Measurements from ENCODE around the gene CDH4.

Gene CDH4

DNA sequence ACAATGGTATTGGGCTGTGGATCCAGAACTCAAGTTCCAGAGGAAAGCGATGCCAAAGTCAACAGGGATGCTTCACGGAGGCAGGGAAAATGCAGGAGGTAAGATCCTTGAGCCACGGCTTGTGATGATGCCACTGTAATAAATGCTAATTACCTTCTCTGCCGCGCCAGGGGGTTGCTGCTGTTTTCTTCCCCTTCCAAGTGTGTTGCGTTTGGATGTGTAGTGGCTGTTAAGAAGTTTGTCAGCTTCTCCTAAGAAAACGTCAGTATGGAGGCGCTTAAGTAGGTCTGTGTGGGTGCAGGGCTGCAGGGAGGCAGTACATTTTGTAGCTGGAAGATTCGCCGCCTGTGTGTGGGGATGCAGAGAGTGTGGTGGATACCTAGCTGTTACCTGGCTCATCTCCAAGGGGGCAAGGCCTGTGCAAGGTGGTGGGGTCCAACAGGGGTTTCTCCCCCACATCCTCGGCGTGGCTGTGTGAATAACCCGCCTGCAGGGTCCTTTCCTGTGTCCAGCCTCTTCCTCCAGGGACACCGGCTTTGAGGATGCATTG is 318.7 kb downstream of the CDH4 start:
- no peak for DNase-seq

- no peak for DNase-seq
Observed at GRCh38 chr20:61571221-61571620, 319.2 kb downstream of the CDH4 start.

DNA sequence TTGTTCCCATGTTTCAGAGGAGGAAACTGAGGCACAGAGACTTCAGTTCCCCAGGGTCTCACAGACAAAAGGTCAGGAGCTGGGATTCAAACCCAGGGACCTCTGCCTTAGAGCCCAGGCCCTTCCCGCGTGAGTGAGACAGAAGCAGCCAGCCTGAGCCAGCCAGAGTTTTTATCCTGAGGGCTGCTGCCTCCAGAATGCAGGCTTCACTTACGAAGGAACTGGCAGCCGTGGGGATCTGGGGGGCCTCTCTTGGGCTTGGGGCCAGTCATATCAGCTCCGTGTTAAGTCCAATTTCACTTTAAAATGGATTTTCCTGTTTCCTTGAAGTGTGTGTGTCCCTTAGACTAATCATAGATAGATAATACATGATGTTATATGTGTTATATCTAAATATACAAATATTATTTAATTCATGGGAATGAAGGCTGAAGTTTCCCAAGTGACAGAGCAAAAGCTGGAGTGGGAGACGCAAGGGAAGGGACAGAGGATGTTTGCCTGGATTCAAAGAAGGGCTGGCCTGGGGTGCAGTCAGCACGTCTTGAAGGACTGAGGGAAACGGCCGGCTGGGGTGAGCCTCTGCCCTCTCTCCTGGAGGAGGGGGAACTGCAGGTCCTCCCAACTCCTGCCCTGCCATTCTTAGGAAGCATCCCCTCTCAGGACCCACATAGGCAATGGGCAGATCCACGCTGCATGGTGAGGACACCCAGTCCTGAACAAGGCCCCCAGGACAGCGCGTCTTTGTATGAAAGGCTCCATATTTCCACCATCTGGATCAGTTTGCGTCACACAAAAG is 320.1 kb downstream of the CDH4 start:
- no peak for DNase-seq

- no peak for DNase-seq
Observed at GRCh38 chr20:61572789-61573188, 320.7 kb downstream of the CDH4 start.

- DNase-seq, result no peak
Observed at GRCh38 chr20:61573415-61574305, 321.6 kb downstream of the CDH4 start.

DNA sequence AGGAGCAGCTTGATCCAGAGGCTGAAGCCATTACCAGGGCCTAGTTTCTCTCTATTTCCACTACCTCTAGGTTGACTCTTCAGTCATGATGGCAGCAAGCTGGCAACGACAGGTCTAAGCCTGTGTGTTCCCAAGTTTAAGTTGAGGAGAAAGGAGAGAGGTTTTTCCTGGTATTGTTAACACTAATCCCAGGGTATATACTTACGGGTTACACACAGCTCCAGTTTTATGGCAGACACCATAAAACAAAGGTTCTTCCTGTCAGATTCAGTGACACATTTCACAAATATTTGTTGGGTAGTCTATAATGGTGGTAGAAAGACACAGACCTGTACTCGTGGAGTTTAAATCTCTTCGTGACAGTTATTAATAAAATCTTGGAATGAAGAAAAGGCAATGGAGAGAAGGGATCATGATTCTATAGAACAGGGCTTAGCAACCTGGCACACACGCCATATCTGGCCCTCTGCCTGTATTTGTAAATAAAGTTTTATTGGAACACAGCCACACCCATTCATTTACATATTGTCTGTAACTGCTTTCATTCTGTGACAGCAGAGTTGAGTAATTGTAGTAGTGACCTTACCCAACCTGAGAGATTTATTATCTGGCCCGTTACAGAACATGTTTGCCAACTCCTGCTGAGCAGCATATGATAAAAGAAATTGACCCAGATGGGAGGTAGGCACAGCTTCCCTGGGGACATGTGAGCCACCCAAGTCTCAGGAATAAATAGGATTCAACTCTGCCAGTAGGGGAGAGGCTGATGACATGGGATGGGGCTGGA is 323.3 kb downstream of the CDH4 start:
- DNase-seq, result no peak

DNA sequence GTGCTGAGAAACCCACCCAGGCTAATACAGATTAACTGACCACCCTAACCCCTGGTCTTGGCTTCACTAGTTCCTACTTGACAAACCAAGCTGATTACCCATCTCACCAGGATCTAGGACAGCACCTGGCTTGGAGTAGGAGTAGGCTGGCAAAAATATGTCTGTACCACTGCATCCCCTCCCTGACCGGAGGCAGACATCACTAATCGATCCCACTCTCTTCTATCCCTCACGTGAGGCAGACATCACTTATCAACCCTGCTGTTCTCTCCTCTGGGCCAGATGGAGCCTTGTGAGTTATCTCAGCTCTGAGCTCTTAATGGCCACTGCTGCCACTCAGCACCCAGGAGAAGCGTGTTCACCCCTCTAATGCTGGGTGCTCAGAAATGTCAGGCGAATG is 324.3 kb downstream of the CDH4 start:
- DNase-seq, result no peak

GRCh38 chr20:61577065-61577464 is 325.0 kb downstream of the CDH4 start:
- no peak for DNase-seq

DNA sequence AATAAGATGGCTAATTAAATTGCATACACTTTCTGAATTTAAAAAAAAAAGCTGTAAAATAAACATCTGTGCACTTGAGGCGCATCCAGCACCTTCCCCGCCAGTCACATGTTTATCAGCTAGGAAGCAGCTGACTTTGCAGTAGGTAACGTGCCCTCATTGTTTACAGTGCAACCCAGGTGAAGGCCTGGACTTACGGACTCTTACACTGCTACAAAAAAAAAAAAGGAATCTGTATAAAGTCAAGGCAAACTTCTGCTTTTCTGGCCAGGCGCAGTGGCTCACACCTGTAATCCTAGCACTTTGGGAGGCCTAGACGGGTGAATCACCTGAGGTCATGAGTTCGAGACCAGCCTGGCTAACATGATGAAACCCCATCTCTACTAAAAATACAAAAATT is 327.8 kb downstream of the CDH4 start:
- DNase-seq, result no peak

GRCh38 chr20:61580958-61581824 is 329.1 kb downstream of the CDH4 start:
- no peak for DNase-seq

- no peak for DNase-seq
Observed at GRCh38 chr20:61581825-61582188, 329.7 kb downstream of the CDH4 start.

GRCh38 chr20:61582196-61582923 is 330.3 kb downstream of the CDH4 start:
- no peak for DNase-seq

- DNase-seq, result no peak
Observed at GRCh38 chr20:61583356-61583755, 331.3 kb downstream of the CDH4 start.

- no peak for DNase-seq
Observed at GRCh38 chr20:61584851-61585250, 332.8 kb downstream of the CDH4 start.

DNA sequence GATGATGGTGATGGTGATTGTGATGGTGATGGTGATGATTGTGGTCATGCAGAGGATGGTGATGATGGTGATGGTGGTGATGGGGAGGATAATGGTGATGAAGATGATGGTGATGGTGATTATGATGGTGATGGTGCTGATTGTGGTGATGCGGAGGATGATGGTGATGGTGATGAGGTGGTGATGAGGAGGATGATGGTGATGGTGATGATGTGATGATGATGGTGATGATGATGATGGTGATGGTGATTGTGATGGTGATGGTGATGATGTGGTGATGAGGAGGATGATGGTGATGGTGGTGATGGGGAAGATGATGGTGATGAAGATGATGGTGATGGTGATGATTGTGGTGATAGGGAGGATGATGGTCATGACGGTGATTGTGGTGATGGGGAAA is 333.7 kb downstream of the CDH4 start:
- DNase-seq, result no peak

GRCh38 chr20:61587036-61587435 is 335.0 kb downstream of the CDH4 start:
- DNase-seq, result no peak

DNA sequence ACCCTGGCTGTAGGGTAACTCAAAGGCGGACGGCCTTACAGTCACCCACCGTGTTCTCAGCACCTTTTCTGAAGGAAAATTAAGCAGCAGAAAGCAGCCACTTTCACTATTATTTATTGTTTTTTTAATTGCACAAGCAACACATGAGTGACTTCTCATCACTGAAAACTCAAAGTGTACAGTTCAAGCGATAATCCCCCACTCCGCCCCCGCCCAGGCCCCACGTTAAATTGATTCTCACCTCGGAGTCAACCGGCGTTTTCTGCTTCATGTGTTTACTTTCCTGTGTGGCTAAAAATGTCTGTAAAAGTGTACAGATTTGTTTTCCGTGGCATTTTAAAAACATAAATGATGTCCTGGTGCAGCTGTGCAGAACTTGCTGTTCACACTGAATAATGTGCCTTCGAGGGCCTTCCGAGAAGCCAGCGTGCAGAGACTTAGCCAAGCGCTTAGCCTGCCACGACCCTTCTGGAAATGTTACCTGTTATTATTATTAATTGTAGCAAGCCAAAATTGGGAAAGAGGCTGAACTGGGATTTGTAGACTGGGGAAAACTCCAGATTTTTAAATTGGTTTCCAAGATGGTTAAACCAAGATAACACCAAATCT is 335.7 kb downstream of the CDH4 start:
- DNase-seq, result no peak

GRCh38 chr20:61588411-61589385 is 336.6 kb downstream of the CDH4 start:
- no peak for DNase-seq

DNA sequence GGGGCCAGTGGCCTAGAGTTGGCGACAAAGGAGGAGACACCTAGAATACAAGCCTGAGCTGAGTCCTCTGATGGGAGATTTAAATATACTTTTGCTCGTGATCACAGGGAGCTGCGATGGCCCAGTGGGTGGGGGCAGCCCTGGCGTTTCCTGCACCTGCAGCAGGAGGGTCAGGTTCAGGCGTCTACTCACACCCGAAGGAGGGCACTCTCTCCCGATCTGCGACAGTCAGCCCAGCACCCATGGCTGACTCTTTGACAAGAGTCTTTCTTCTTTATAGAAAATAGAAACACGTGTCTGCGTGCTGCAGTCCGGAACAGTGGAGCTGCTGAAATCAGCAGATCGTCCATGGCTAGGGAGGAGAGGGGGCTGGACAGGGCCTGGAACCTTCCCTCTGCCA is 338.2 kb downstream of the CDH4 start:
- no peak for DNase-seq

DNA sequence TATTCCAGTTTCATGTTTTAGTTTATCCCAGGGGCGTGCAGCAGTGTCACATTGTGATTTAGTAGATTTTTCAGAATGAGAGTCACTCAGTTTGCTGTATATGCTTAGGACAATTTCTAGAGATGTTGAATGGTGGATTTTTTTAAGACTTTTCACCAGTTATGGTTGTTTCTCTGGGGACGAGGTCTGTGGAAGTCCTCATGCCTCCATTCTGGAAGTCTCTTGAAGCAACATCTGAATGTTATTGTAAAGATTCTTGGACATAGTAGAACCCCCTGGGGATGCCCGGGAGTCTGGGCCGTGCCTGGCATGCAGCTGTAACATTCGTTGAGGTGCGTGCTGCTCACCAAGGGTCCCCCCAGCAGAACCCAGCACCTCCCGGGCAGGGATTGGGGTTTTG is 341.5 kb downstream of the CDH4 start:
- no peak for DNase-seq

All from CD4-positive, alpha-beta T cell treated with Interleukin-15 for 1 hour (primary cell).